PFSK-1 (cell line): ENCODE results near the gene SMIM35.

Experiments used
- FOXP2 ChIP-seq: optimal IDR thresholded peaks from 2 replicates; pipeline ENCODE3; 2011; ENCODE audit warnings: borderline replicate concordance, control low read depth, inconsistent platforms; ENCODE audit not compliant: insufficient read depth; ENCODE audit errors: extremely low read length, extremely low read depth
- POLR2AphosphoS5 ChIP-seq: IDR thresholded peaks from 2 replicates; pipeline ENCODE4 v1.6.1; 2012; ENCODE audit warnings: low read depth, mild to moderate bottlenecking, control low read depth, low read length, moderate library complexity
- SIN3A ChIP-seq: IDR thresholded peaks from 2 replicates; pipeline ENCODE4 v1.6.1; 2012; ENCODE audit warnings: mild to moderate bottlenecking, low read length, moderate library complexity, borderline replicate concordance; ENCODE audit not compliant: insufficient read depth
- TAF1 ChIP-seq: IDR thresholded peaks from 2 replicates; pipeline ENCODE4 v1.6.1; 2012; ENCODE audit warnings: low read length, control low read depth, borderline replicate concordance; ENCODE audit not compliant: insufficient read depth
- TF ChIP-seq, protein P1 (sequence below), 2 experiments: IDR thresholded peaks; 2 replicates each; pipeline versions ENCODE4 v1.6.1 to v1.8.0; 2011 to 2012; ENCODE audit warnings: low read depth in 2 of 2, low read length in 2 of 2, control low read depth in 1 of 2, inconsistent platforms in 1 of 2, mild to moderate bottlenecking in 1 of 2, moderate library complexity in 1 of 2; ENCODE audit not compliant: insufficient read depth in 1 of 2

DNA sequence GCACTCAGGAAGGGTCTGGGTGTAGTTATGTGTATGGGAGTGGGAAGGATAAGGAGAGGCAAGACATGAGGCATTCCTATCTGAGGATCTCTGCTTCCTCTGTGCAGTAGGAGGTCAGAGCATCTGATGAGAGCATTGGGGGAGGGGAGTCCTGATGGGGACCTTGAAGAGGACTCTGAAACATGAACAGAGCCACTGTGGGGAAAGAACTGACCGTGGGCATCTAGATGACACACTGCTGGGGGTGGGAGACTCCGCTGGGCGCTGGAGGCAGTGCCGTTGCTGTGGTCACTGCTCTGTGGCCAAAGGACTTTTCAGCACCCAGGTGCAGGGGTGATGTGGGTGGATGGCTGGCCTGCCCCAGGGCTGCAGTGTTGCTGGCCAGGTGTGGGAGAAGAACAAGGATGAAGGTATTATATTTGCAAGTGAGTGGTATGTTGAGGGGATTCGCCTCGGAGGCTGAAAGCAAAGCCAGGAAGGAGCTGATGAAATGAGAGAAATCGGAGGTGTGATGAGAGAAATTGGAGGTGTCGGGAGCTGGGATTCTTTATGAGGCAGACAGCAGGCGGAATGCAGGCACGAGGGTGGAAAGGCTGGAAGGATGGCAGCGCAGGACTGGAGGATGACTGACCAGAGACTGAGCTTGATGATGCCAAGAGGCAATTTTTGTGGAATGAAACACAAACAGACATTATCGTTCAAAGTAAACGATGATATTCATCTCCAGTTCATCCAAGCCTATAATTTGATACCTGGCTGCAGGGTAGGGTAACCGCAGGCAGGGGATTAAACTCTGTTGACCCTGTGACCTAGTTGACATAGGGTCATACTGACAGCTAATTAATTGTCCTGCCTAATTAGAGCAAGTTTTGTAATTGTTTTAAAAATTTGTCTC is 29.3 kb downstream of the SMIM35 start:
- TF ChIP-seq POLR2AphosphoS5 (no peak), TAF1 (no peak), SIN3A (no peak), FOXP2 (no peak)
- TF ChIP-seq, protein P1, sequence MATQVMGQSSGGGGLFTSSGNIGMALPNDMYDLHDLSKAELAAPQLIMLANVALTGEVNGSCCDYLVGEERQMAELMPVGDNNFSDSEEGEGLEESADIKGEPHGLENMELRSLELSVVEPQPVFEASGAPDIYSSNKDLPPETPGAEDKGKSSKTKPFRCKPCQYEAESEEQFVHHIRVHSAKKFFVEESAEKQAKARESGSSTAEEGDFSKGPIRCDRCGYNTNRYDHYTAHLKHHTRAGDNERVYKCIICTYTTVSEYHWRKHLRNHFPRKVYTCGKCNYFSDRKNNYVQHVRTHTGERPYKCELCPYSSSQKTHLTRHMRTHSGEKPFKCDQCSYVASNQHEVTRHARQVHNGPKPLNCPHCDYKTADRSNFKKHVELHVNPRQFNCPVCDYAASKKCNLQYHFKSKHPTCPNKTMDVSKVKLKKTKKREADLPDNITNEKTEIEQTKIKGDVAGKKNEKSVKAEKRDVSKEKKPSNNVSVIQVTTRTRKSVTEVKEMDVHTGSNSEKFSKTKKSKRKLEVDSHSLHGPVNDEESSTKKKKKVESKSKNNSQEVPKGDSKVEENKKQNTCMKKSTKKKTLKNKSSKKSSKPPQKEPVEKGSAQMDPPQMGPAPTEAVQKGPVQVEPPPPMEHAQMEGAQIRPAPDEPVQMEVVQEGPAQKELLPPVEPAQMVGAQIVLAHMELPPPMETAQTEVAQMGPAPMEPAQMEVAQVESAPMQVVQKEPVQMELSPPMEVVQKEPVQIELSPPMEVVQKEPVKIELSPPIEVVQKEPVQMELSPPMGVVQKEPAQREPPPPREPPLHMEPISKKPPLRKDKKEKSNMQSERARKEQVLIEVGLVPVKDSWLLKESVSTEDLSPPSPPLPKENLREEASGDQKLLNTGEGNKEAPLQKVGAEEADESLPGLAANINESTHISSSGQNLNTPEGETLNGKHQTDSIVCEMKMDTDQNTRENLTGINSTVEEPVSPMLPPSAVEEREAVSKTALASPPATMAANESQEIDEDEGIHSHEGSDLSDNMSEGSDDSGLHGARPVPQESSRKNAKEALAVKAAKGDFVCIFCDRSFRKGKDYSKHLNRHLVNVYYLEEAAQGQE (IDR thresholded peaks at IDR 0.05; ENCODE audit: insufficient read depth in 1 of 2, low read depth in 2 of 2, low read length in 2 of 2), result no peak
